ENCODE results near the gene APOBEC3A. TPM values are rescaled to one million over a fixed set of nuclear protein-coding genes. Genes with fewer than 3 reads are reported as not detected.

Gene APOBEC3A
- total and polyA plus RNA-seq, 10 of the 15 experiments (the other 5 are each of a cell fraction or from before 2014, with no cell fraction given), result 0.20 TPM; not detected in 9

DNA sequence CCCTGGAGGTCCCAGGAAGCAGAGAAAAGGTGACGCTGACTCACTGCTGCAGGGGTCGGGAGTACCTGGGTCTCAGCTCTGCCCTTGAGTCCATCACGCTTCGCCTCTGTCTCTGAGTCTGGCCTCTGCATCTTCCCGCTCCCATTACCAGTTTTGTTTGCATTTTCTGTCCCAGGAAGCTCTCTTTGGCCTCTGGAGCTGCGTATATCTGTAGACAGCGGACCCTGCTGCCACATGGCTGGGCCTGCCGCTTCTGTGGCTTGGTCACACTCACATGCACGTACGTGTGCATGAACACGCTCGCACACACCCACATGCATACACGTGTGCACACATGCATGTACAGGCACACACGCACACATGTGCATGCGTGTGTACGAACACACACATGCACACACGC is 20.8 kb upstream of the APOBEC3A start:
- in situ Hi-C loops (cut with MboI) (no loop called here), intact Hi-C loops (cut with micrococcal nuclease; ENCODE audit: unreplicated experiment) (no loop called here)
- Histone ChIP-seq H4K20me1 (ENCODE audit: control insufficient read depth, insufficient read depth) (no peaks in the 10 kb centered on the region), H3K79me2 (ENCODE audit: control insufficient read depth, insufficient read depth, low read length) (no peaks in the 10 kb centered on the region), H3K9me3 (replicated peaks; ENCODE audit: control insufficient read depth, insufficient read depth, low read length) (no peaks in the 10 kb centered on the region), H2AFZ (ENCODE audit: control insufficient read depth, low read depth, low read length) (no peak overlapping the region), H3K27ac (ENCODE audit: control insufficient read depth, insufficient read depth) (no peak overlapping the region), H3K4me3 (no peak overlapping the region), H3K27me3 (replicated peaks in 1 of 2; ENCODE audit: control insufficient read depth in 2 of 2, insufficient read depth in 2 of 2, low read length in 1 of 2) (no peaks in the 10 kb centered on the region), H3K9ac (ENCODE audit: control insufficient read depth, insufficient read depth, low read length) (no peak overlapping the region), H3K4me1 (ENCODE audit: control insufficient read depth, insufficient read depth, low read length) (peaks cover 8% of the 10 kb centered on the region), H3K4me2 (ENCODE audit: control insufficient read depth, insufficient read depth) (no peak overlapping the region), H3K36me3 (ENCODE audit: control insufficient read depth in 2 of 2, insufficient read depth in 2 of 2, low read length in 1 of 2) (no peaks in the 10 kb centered on the region)
- BruUV-seq (replicated peaks), result no TSS peak
- SMC1A ChIA-PET (ENCODE audit: uncharacterized antibody, unreplicated experiment), result no interaction called here
- POLR2A ChIA-PET, result no interaction called here
- no peak for DNase-seq (ENCODE audit: low read depth, low spot score)
- no peak for FAIRE-seq
- WGBS (ENCODE audit: insufficient coverage, insufficient replicate concordance, low lambda C conversion rate, missing lambda C conversion rate), result 76% methylated on average over 17 of the region's 17 CpGs
- no peak for TF ChIP-seq MTA2 (IDR thresholded peaks at IDR 0.05; ENCODE audit: low read depth)
- RAD21 ChIA-PET (ENCODE audit: unreplicated experiment), result no interaction called here
- ATAC-seq, result no peak
- CTCF ChIA-PET, result no interaction called here

DNA sequence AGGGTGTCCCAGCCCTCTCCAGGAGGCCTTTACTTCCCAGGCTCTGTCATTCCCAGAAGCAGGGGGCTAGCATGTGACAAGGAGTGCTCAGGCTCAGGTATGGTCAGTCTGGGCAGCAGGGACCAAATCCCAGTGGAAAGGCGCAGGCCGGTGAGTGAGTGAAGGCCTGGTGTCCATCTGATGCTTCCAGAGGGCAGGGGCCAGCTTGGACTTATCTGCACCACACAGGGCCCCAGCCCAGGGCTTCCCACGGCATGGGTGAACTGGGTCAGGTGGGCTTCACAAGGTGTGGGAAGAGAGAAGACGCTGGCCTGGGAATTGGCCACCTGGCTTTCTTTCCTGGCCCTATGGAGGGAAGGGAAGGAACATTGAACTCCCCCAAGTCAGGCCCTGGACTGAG is 20.4 kb upstream of the APOBEC3A start:
- FAIRE-seq (no peak), DNase-seq (ENCODE audit: low read depth, low spot score) (no peak), ATAC-seq (no peak)
- ChIA-PET POLR2A (no interaction called here), RAD21 (ENCODE audit: unreplicated experiment) (no interaction called here), CTCF (no interaction called here), SMC1A (ENCODE audit: uncharacterized antibody, unreplicated experiment) (no interaction called here)
- Histone ChIP-seq H3K4me2 (ENCODE audit: control insufficient read depth, insufficient read depth) (no peak overlapping the region), H3K79me2 (ENCODE audit: control insufficient read depth, insufficient read depth, low read length) (no peaks in the 10 kb centered on the region), H4K20me1 (ENCODE audit: control insufficient read depth, insufficient read depth) (no peaks in the 10 kb centered on the region), H3K9ac (ENCODE audit: control insufficient read depth, insufficient read depth, low read length) (no peak overlapping the region), H2AFZ (ENCODE audit: control insufficient read depth, low read depth, low read length) (no peak overlapping the region), H3K4me1 (ENCODE audit: control insufficient read depth, insufficient read depth, low read length) (peaks cover 13% of the 10 kb centered on the region), H3K27me3 (replicated peaks in 1 of 2; ENCODE audit: control insufficient read depth in 2 of 2, insufficient read depth in 2 of 2, low read length in 1 of 2) (no peaks in the 10 kb centered on the region), H3K9me3 (replicated peaks; ENCODE audit: control insufficient read depth, insufficient read depth, low read length) (no peaks in the 10 kb centered on the region), H3K36me3 (ENCODE audit: control insufficient read depth in 2 of 2, insufficient read depth in 2 of 2, low read length in 1 of 2) (no peaks in the 10 kb centered on the region), H3K27ac (ENCODE audit: control insufficient read depth, insufficient read depth) (no peak overlapping the region), H3K4me3 (no peak overlapping the region)
- no TSS peak for BruUV-seq (replicated peaks)
- intact Hi-C loops (cut with micrococcal nuclease; ENCODE audit: unreplicated experiment) (no loop called here), in situ Hi-C loops (cut with MboI) (no loop called here)
- 96% methylated on average over 4 of the region's 4 CpGs for WGBS (ENCODE audit: insufficient coverage, insufficient replicate concordance, low lambda C conversion rate, missing lambda C conversion rate)
- TF ChIP-seq NFXL1 (IDR thresholded peaks at IDR 0.05; ENCODE audit: borderline replicate concordance) (no peak), HDGF (IDR thresholded peaks at IDR 0.05) (no peak), WRNIP1 (IDR thresholded peaks at IDR 0.05; ENCODE audit: borderline replicate concordance, low read depth, low read length) (no peak), EGR1 (IDR thresholded peaks at IDR 0.05; ENCODE audit: borderline replicate concordance in 1 of 2, low read depth in 2 of 2, low read length in 2 of 2) (no peak), IRF4 (IDR thresholded peaks at IDR 0.05; ENCODE audit: low read depth, low read length) (no peak), KLF5 (IDR thresholded peaks at IDR 0.05; ENCODE audit: partially characterized antibody) (no peak), SIX5 (IDR thresholded peaks at IDR 0.05; ENCODE audit: low read depth, low read length, severe bottlenecking) (no peak), CEBPB (IDR thresholded peaks at IDR 0.05; ENCODE audit: borderline replicate concordance in 1 of 2, low read depth in 2 of 2, low read length in 2 of 2) (no peak), JUND (IDR thresholded peaks at IDR 0.05; ENCODE audit: low read depth, low read length) (no peak), EP300 (IDR thresholded peaks at IDR 0.05; ENCODE audit: borderline replicate concordance in 1 of 2, control insufficient read depth in 1 of 2, low read depth in 2 of 2, low read length in 2 of 2) (no peak), ETV6 (conservative IDR thresholded peaks at IDR 0.05 in 1 of 2, IDR thresholded peaks at IDR 0.05 in 1 of 2; ENCODE audit: borderline replicate concordance in 1 of 2, low read depth in 1 of 2) (no peak)
- TF ChIP-seq, protein P1, sequence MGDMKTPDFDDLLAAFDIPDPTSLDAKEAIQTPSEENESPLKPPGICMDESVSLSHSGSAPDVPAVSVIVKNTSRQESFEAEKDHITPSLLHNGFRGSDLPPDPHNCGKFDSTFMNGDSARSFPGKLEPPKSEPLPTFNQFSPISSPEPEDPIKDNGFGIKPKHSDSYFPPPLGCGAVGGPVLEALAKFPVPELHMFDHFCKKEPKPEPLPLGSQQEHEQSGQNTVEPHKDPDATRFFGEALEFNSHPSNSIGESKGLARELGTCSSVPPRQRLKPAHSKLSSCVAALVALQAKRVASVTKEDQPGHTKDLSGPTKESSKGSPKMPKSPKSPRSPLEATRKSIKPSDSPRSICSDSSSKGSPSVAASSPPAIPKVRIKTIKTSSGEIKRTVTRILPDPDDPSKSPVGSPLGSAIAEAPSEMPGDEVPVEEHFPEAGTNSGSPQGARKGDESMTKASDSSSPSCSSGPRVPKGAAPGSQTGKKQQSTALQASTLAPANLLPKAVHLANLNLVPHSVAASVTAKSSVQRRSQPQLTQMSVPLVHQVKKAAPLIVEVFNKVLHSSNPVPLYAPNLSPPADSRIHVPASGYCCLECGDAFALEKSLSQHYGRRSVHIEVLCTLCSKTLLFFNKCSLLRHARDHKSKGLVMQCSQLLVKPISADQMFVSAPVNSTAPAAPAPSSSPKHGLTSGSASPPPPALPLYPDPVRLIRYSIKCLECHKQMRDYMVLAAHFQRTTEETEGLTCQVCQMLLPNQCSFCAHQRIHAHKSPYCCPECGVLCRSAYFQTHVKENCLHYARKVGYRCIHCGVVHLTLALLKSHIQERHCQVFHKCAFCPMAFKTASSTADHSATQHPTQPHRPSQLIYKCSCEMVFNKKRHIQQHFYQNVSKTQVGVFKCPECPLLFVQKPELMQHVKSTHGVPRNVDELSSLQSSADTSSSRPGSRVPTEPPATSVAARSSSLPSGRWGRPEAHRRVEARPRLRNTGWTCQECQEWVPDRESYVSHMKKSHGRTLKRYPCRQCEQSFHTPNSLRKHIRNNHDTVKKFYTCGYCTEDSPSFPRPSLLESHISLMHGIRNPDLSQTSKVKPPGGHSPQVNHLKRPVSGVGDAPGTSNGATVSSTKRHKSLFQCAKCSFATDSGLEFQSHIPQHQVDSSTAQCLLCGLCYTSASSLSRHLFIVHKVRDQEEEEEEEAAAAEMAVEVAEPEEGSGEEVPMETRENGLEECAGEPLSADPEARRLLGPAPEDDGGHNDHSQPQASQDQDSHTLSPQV (IDR thresholded peaks at IDR 0.05), result no peak
- TF ChIP-seq, protein P2, sequence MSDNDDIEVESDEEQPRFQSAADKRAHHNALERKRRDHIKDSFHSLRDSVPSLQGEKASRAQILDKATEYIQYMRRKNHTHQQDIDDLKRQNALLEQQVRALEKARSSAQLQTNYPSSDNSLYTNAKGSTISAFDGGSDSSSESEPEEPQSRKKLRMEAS (IDR thresholded peaks at IDR 0.05; ENCODE audit: low read depth, low read length), result no peak
